Gastroesophageal sphincter (tissue), 4 donors: ENCODE results near the gene TTBK1. TPM values are rescaled to one million over a fixed set of nuclear protein-coding genes. Genes with fewer than 3 reads are reported as not detected.
A peak's percentile ranks its signal among the peaks of the same experiment; 100 is the strongest.

Experiments
- ATAC-seq: fragments of 150-250 bp; one replicate; pipeline ENCODE4 v1.9.1; 2016; ENCODE audit warnings: mild to moderate bottlenecking, moderate library complexity
- H3K27ac ChIP-seq, 4 donors: fragments of 200-600 bp; sonication (generic) in 3 of 4; 1 replicate in 3 of 4; 2 replicates in 1 of 4; pipeline ENCODE4 v1.5.1; 2016 to 2019
- H3K27me3 ChIP-seq: fragments of 200-600 bp; sonication (generic); one replicate; pipeline ENCODE4 v1.5.1; 2019
- H3K36me3 ChIP-seq, 2 donors: fragments of 200-600 bp; sonication (generic); one replicate each; pipeline ENCODE4 v1.5.1; 2019; ENCODE audit warnings: control low read depth in 1 of 2
- H3K4me1 ChIP-seq, 3 donors: fragments of 200-600 bp; sonication (generic); 1 replicate in 2 of 3; 2 replicates in 1 of 3; pipeline ENCODE4 v1.5.1; 2016 to 2019; ENCODE audit warnings: control low read depth in 2 of 3
- H3K4me3 ChIP-seq, 2 donors: fragments of 200-600 bp; sonication (generic); one replicate each; pipeline ENCODE4 v1.5.1; 2019; ENCODE audit warnings: mild to moderate bottlenecking in 1 of 2, moderate library complexity in 1 of 2
- H3K9me3 ChIP-seq, 3 donors: fragments of 200-600 bp; sonication (generic); one replicate each; pipeline ENCODE4 v1.5.1; 2017 to 2019; ENCODE audit warnings: control low read depth in 2 of 3
- EP300 ChIP-seq: sonication (generic); formaldehyde crosslinking; IDR thresholded peaks from one replicate; pipeline ENCODE4 v1.6.1; 2017; ENCODE audit warnings: antibody characterized with exemption, mild to moderate bottlenecking
- POLR2A ChIP-seq, 2 donors: fragments of 450-650 bp; IDR thresholded peaks; one replicate each; pipeline ENCODE4 v1.6.1; 2017; ENCODE audit warnings: antibody characterized with exemption in 2 of 2, mild to moderate bottlenecking in 2 of 2, moderate library complexity in 1 of 2
- POLR2AphosphoS5 ChIP-seq: sonication (generic); formaldehyde crosslinking; IDR thresholded peaks from one replicate; pipeline ENCODE4 v1.6.1; 2017; ENCODE audit warnings: antibody characterized with exemption
- WGBS, 2 donors: methylation state at CpG; one replicate each; pipeline ENCODE4 v1.1.5; 2018; ENCODE audit warnings: low coverage in 1 of 2; 5-methylcytosine and 5-hydroxymethylcytosine counted together
- total RNA-seq, 4 donors: library from RNA; depleted of rRNA; stranded (reverse); fragments of >200 nt; gene quantifications; one replicate each; pipeline ENCODE4 v1.1.0, GENCODE V29; 2016
- TF ChIP-seq, protein P1 (sequence below), 4 experiments: fragments of 200-600 bp in 2 of 4; fragments of 450-650 bp in 2 of 4; sonication (generic) in 1 of 4; IDR thresholded peaks; one replicate each; pipeline ENCODE4 v1.5.1; 2017 to 2019; ENCODE audit warnings: antibody characterized with exemption in 4 of 4, mild to moderate bottlenecking in 2 of 4, moderate library complexity in 2 of 4

TTBK1 gene
- total RNA-seq, 4 donors from 2014 or later, result 0.08 to 0.20 TPM; not detected in 2

GRCh38 chr6:43269273-43270007 is 26.2 kb downstream of the TTBK1 start:
- H3K27me3 ChIP-seq, result peaks cover 9% of the 10 kb centered on the region
- no peaks in the 10 kb centered on the region for H3K36me3 ChIP-seq
- H3K27ac ChIP-seq, result peak overlapping the region in 3 of 4 donors; percentile 79 to 80 (median 80)
- peak overlapping the region; percentile 17 to 48 for H3K4me3 ChIP-seq
- H3K4me1 ChIP-seq, result peaks cover 0 to 35% (median 15%) of the 10 kb centered on the region in 3 donors
- TF ChIP-seq, protein P1, sequence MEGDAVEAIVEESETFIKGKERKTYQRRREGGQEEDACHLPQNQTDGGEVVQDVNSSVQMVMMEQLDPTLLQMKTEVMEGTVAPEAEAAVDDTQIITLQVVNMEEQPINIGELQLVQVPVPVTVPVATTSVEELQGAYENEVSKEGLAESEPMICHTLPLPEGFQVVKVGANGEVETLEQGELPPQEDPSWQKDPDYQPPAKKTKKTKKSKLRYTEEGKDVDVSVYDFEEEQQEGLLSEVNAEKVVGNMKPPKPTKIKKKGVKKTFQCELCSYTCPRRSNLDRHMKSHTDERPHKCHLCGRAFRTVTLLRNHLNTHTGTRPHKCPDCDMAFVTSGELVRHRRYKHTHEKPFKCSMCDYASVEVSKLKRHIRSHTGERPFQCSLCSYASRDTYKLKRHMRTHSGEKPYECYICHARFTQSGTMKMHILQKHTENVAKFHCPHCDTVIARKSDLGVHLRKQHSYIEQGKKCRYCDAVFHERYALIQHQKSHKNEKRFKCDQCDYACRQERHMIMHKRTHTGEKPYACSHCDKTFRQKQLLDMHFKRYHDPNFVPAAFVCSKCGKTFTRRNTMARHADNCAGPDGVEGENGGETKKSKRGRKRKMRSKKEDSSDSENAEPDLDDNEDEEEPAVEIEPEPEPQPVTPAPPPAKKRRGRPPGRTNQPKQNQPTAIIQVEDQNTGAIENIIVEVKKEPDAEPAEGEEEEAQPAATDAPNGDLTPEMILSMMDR (IDR thresholded peaks at IDR 0.05), result no peak
- TF ChIP-seq POLR2A (IDR thresholded peaks at IDR 0.05) (no peak), POLR2AphosphoS5 (no peak)
- peak; percentile 46 for ATAC-seq
- H3K9me3 ChIP-seq, result no peaks in the 10 kb centered on the region
- 0 to 25% methylated on average over 2 to 6 of the region's 44 CpGs for WGBS, 2 donors

- no peaks in the 10 kb centered on the region for H3K9me3 ChIP-seq
- TF ChIP-seq, protein P1 (IDR thresholded peaks at IDR 0.05), result no peak
- no peak for TF ChIP-seq POLR2AphosphoS5
- TF ChIP-seq POLR2A (IDR thresholded peaks at IDR 0.05), result no peak
- no peak for TF ChIP-seq EP300
- ATAC-seq, result no peak
- H3K4me1 ChIP-seq, result peaks cover 0 to 53% (median 27%) of the 10 kb centered on the region in 3 donors
- peaks cover 26% of the 10 kb centered on the region for H3K27me3 ChIP-seq
- peak overlapping the region in 2 of 4 donors; percentile 79 to 80 for H3K27ac ChIP-seq
- no peaks in the 10 kb centered on the region for H3K36me3 ChIP-seq
- H3K4me3 ChIP-seq, result no peak overlapping the region
- 85 to 90% methylated on average over 2 to 5 of the region's 8 CpGs for WGBS, 2 donors
These were observed 28.0 kb downstream of the TTBK1 start for GRCh38 chr6:43271103-43271815.

GRCh38 chr6:43271944-43272343 is 28.7 kb downstream of the TTBK1 start:
- ATAC-seq, result no peak
- H3K36me3 ChIP-seq, result no peaks in the 10 kb centered on the region
- no peaks in the 10 kb centered on the region for H3K9me3 ChIP-seq
- TF ChIP-seq POLR2AphosphoS5, result no peak
- TF ChIP-seq, protein P1 (IDR thresholded peaks at IDR 0.05), result no peak
- TF ChIP-seq POLR2A (IDR thresholded peaks at IDR 0.05), result no peak
- no peak for TF ChIP-seq EP300
- peaks cover 28% of the 10 kb centered on the region for H3K27me3 ChIP-seq
- no peak overlapping the region for H3K4me3 ChIP-seq
- peaks cover 0 to 56% (median 27%) of the 10 kb centered on the region in 3 donors for H3K4me1 ChIP-seq
- no peak overlapping the region for H3K27ac ChIP-seq

DNA sequence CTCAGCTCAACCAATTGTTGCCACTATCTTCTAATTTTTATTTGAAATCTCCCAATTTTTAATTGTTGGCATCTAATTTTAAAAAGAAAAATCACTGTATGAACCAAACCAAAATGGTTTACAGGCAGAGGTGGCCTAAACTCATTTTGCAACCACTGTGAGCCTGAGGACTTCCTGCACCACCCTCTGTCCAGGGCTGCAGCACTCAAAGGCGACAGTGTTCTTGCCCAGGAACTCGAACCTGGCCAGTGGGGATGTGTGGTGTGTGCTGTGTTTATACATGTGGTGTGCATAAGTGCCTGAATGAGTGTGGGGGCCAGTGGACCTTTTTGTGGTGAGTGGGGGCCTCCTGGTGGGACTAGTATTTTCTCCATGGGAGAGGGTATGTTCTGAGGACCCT is 30.4 kb downstream of the TTBK1 start:
- Histone ChIP-seq H3K36me3 (no peaks in the 10 kb centered on the region), H3K27ac (no peak overlapping the region), H3K9me3 (no peaks in the 10 kb centered on the region), H3K4me1 (peaks cover 0 to 54% (median 27%) of the 10 kb centered on the region in 3 donors), H3K4me3 (no peak overlapping the region), H3K27me3 (peaks cover 28% of the 10 kb centered on the region)
- no peak for ATAC-seq
- WGBS, 2 donors, result 72 to 93% methylated on average over 2 of the region's 2 CpGs
- TF ChIP-seq POLR2AphosphoS5 (no peak), POLR2A (IDR thresholded peaks at IDR 0.05) (no peak), EP300 (no peak)
- TF ChIP-seq, protein P1 (IDR thresholded peaks at IDR 0.05), result no peak
